GM19025 (cell line): ENCODE data around the gene RRM2.
"Not testable (repeated sequence)": the region's sequence is repeated elsewhere in the genome, so short reads cannot be mapped to it uniquely, and the experiment has no call there.

ENCODE experiments used
- ATAC-seq: cut with Tn5 transposase; IDR thresholded peaks from one replicate; pipeline ENCODE4 v1.9.1; 2021; ENCODE audit warnings: mild to moderate bottlenecking, low read depth, moderate library complexity; ENCODE audit not compliant: unreplicated experiment

RRM2 gene

DNA sequence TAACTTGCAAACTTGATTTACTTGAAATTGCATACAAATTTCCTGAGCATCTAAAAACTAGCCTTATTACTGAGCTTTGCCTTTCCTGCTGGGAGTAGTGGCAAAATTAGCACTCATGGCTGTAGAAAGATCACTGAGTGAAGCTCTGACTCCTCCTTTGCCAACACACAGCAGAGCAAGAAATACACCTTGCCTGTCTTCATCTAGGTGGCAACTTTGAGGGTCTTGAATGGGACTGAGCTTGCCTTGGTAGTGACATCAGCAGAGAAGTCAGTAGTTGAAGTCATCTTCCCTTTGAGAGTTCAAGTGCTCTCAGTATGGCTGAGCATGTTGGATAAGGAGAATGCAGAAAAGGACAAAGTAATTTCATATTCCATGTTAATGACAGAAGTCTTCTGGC is 5.9 kb downstream of the RRM2 start:
- ATAC-seq = no peak

- ATAC-seq = no peak
Observed at GRCh38 chr2:10129490-10129889, 7.0 kb downstream of the RRM2 start.

DNA sequence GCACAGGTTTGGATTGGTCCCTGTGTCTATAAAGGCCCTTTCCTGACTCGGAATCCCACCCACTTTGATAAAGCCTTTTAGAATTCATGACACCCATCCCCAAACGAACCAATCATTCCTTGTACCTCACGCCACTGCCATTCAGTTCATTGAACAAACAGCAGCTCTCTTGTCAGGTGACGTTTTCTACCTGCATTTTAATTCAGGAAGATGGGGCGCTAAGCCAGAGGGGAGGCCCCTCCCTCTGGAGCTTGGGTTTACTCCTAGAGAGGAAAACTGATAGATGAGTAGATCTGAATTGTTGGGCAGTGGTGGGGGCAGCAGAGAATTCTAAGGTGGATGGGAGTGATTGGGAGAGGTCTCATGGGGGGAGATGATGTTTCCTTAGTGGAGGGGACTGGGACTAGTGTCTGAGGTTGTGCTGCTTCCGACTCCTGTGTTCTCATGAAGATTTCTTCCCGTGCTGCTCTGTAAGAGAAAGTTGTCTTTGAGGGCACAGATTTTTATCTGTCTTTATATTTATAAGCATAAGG is 9.6 kb downstream of the RRM2 start:
- no peak for ATAC-seq

DNA sequence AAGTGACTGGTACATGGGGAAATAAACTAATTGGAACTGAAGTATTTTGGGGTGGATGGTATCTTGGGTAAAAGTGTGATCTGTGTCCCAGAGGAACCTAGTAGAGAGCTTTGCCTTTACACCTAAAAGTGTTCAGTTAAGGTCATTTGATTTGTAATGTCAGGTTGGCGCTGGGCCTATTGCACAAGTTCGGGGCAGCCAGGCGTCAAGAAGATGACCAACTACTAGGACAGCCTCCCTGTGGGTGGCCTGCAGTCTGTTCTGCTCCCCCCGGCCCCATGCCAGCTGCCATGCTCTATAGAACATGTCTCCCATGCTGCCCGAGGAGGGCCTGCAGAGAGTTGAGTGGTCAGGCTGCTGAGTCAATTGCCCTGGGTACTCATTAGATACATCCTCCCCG is 10.1 kb downstream of the RRM2 start:
- no peak for ATAC-seq

DNA sequence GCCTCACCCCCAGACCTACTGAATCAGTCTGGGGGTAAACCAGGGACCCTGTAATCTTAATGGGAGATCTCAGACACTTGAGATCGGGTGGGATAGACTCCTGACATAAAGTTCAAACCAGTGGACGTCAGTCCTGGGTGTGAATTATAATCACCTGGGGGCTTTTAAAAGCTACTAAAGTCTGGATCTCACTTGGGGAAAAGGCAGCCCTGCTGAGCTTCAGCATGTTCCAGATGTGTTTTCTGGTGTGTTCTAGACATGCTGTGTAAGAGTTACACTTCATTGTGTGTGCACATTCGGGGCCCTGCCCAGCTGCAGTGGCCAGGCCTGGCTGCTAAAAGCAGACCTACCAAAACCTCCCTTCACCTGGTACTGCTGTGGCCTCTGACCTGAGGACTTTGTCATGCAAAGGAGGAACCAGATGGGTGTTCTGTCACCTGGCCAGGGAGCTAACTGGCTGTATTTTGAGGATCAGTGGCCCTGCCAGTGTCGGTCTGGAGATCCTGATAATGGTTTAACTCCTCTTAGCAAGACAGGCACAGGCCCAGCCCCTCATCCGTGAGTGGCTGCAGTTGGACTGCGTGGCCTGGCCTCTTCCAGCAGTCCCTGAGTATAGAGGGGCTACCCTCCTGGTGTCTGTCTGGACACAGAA is 10.6 kb downstream of the RRM2 start:
- no peak for ATAC-seq

DNA sequence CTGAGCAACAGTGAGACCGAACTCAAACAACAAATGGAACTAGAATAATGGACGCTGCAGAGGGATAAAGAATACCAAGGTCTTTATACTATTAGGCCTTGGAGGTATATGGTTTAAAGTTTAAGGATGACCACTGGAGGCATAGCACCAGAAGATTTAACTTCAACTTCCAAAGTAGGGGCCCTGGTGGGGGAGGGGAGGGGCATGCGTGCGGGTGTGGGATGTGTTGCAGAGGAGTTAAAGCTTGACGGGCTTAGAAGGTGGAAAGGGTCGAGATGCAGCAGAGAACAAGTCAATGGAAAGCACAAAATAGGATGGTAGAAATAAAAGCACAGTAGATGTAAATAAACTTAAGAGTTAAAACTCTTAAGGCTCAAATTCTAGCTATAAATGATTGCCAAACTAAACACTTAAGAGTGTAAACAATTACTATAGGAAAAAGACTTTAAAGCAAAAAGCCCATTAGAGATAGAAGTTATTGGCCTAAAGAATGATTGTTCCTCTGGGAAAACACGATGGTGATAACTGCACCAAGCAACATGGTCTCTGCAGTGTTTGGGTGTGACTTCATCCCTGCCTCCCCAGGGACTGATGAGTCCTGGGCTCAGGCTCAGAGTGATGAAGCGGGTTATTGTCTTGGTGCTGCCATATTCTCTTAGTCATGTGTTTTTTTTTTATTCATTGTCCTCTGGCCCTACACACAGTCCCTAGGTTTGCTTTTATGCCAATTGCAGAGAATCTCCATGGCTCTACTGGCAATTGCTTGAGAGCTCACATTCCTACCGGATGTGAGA is 13.0 kb downstream of the RRM2 start:
- ATAC-seq = no peak

GRCh38 chr2:10136101-10136934 is 13.8 kb downstream of the RRM2 start:
- no peak for ATAC-seq

DNA sequence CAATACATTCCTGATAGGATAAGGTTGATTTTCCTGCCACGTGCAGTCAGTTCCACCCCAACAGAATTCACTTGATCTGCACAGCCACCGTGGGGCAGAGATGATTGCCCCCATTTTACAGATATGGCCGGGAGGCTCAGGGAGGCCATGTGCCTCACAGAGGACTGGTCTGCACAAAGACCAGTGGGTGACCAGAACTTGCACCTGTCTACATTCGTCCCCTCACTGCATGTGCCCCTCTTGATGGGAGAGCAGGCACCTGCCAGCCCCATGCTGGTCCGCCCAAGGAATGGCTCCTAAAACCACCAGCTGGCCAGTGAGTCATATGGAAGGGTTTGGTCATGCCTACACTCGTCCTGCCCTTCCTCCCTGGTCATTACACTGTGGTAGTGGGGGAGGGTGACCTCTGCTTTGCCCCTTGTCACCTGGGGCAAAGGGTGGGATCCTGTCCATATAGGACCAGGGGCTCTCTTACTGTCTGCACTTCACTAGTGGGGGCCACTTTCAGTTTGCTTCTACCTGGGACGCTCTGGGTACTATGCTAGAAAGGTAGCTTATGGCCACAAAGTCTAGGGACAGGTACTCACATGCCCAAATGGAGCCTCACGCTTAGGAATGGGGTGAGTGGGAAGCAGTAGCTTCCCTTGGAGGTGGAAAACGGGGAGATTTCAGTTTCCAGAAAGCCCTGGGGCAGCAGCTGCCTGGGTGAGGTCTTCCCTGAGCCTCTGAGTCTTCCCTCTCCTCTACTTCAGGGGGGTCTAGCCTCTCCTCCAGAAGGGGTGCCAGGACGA is 14.7 kb downstream of the RRM2 start:
- ATAC-seq = no peak

- no peak for ATAC-seq
Observed at GRCh38 chr2:10139536-10139935, 17.0 kb downstream of the RRM2 start.

DNA sequence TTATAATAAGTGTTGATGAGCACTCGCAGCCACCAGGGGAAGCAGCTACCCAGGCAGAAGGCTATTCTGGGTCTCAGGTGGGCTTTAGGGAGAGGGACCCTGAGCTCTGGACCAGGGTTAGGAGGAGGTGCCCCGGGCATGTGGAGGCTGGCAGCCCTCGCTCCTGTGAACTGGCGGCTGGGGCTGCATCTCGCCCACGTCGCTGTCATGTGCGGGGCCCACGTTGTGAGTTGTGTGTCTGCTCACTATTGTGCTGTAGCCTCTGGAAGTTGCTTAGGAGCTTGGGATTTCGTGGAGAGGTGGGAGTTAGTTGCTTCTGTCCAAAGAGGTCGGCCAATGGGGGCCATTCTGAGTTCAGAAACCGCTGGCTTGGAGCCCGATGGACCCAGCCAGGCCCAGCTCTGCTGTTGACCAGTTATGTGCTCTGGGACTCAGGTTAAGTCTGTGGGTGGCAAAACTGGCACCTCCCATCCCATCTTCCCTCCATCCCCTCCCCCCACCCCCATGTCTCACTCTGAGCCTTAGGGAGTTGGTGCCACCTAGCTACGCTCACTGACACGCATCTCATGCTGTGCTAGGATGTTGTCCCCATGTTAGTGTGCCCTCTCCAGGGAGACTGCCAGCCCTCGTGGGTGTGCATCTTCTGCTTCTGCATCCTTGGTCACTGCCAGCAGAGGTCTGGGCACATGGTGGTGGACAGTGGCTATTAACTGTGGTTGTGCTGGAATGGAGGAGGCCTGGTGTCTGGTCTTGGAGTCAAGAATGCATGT is 18.5 kb downstream of the RRM2 start:
- ATAC-seq = no peak

DNA sequence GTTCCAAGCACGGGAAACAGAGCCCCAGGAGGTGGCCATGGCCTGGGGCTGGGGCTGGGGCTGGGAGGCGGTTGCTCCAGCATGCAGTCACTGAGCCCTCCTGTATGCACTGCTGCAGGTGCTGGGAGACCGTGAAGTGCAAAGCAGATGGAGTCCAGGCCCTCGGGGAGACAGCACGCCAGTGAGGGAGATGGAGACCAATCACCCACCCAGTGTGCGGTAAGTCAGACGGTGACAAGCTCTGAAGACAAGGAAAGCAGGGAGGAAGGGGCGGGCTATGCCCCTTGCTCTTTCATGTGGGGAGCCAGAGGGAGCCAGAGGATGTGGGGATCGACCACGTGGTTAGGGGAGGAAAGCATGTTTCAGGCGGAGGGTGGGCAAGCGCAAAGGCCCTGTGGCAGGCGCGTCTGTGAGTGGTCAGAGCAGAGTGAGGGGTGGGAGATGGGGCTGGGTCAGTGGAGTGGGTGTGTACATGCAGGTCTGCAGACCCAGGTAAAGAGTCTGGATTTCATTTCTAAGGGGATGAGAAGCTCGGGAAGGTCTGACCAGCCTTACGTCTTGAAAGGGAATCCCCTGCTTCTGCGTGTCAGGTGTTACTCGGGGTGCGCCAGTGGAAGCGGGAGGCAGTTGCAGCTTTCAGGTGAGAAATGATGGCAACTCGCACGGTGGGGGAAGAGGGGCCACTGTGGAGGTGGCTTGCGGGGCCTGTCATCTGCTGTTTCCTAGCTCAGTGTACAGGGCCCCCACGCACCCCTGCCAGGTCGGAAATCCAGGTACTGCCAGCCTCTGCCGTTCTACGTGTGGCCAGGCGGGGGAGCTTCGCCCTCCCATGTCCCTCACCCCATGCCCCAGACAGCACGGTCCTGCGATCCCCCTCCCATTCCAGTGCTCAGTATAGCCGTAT is 19.4 kb downstream of the RRM2 start:
- ATAC-seq = no peak

DNA sequence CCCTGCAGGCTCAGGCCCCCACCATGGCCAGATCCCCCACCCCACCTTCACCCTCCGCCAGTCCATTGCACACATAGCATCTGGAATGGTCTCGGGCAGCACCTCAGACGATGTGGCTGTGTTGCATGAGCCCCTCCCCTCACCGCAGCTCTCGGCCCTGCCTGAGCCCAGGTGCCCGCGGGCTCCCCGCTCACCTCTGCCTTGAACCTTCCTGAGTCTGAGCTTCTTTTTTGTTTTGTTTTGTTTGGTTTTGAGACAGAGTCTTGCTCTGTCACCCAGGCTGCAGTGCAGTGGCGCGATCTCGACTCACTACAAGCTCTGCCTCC is 20.1 kb downstream of the RRM2 start:
- no peak for ATAC-seq

DNA sequence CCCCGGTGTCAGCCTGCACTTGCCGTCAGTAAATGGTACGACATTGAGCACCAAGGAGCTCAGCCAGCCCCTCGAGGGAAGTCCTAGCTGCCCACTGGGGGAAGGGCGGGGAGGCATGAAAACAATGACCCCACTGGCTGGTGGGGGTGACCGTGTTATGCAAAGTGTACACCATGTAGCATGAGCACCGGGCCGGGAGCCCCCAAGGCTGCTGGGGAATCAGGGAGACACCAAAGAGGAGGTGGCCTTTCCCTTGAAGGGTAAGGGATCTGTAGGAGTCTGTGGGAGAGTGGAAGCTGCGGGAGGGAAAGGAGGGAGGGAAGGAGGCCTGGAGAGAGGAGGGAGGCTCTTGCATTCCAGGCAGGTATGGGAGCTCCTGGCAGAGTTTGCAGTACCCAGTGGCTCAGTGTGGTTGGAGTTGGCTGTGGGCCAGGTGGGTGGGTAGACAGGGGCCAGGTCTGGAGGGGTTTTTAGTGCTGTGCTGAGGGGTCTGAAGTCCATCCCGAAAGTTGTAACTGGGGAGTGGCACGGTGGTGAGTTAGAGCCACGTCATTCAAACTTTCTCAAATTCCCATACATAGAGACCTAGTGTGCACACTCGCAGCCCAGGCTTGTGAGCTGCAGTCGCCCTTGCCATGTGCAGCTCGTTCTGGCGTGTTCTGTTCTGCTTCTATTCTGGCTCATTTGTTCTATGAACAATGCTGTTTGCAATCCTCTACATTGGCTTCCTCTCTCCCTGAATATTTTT is 22.4 kb downstream of the RRM2 start:
- ATAC-seq = no peak

GRCh38 chr2:10145519-10146357 is 23.2 kb downstream of the RRM2 start:
- ATAC-seq = no peak

DNA sequence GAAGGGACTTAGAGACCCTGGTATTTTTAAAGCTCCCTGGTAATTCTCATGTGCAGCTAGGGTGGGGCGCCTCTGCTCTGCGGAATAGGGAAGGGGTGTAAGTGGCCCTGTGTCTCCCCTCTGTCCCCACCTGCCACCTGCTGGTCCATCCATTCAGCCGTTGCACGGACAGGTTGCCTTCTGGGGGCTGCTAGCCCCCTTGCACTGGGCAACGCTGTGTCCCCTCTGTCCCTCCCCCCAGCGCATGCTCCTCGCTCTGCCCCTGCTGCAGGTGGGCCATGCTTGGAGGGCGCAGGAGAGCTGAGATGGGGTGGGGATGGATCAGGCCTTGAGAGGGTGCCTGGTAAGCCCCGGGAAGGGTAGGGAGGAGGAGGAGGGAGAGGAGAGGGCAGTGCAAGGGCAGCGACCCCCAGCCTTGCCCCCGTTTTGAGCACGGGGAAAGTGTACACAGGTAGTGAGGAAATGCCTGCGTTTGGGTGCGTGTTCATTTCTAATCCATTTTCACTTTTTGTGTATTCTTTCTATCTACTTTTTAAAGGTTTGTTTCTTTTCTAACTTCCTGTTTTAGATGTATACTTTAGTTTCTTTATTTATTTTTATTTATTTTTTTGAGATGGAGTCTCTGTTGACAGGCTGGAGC is 23.9 kb downstream of the RRM2 start:
- no peak for ATAC-seq

DNA sequence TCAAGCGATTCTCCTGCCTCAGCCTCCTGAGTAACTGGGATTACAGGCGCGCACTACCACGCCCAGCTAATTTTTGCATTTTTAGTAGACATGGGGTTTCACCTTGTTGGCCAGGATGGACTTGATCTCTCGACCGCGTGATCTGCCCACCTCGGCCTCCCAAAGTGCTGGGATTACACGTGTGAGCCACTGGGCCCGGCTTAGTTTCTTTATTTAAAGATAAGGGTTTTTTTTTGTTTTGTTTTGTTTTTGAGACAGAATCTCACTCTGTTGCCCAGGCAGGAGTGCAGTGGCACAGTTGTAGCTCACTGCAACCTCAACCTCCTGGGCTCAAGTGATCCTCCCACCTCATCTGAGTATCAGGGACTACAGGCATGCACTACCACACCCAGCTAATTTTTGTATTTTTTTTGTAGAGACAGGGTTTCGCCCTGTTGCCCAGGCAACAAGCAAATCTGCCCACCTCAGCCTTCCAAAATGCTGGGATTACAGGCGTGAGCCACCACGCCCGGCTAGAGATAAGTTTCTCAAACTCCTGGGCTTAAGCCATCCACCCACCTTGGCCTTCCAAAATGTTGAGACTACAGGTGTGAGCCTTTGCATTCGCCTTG is 24.6 kb downstream of the RRM2 start:
- not testable (repeated sequence) for ATAC-seq
